Memory B cell (primary cell): ENCODE results near the gene NSMCE4A.
A peak's percentile ranks its signal among the peaks of the same experiment; 100 is the strongest.
"Not testable (repeated sequence)": the region's sequence is repeated elsewhere in the genome, so short reads cannot be mapped to it uniquely, and the experiment has no call there.

Source experiments
- ATAC-seq: fragments of 150-1000 bp; cut with Tn5 transposase; 2 replicates; pipeline ENCODE4 v1.10.0; 2021; ENCODE audit warnings: low read depth, mild to moderate bottlenecking, moderate library complexity
- DNase-seq, 2 donors: peaks; one replicate each; pipeline ENCODE4 v3.0.0; 2022; ENCODE audit warnings: low spot score in 2 of 2
- H3K27ac Mint-ChIP-seq: one replicate; pipeline ENCODE4 v1.8.0; 2022; ENCODE audit warnings: mild to moderate bottlenecking, moderate library complexity, mixed read lengths
- H3K27me3 Mint-ChIP-seq: one replicate; pipeline ENCODE4 v1.8.0; 2022; ENCODE audit warnings: mixed read lengths
- H3K36me3 Mint-ChIP-seq: one replicate; pipeline ENCODE4 v1.8.0; 2022; ENCODE audit warnings: mild to moderate bottlenecking, mixed read lengths
- H3K4me1 Mint-ChIP-seq: one replicate; pipeline ENCODE4 v1.8.0; 2022; ENCODE audit warnings: mixed read lengths
- H3K4me3 Mint-ChIP-seq: one replicate; pipeline ENCODE4 v1.8.0; 2022; ENCODE audit warnings: mild to moderate bottlenecking, moderate library complexity, mixed read lengths
- H3K9me3 Mint-ChIP-seq: one replicate; pipeline ENCODE4 v1.8.0; 2022; ENCODE audit warnings: mixed read lengths

The NSMCE4A gene

GRCh38 chr10:121974535-121975294 lies at the start of gene NSMCE4A:
TSS of gene NSMCE4A (minus strand) at chr10:121975217. CDS start at chr10:121975165, 52 bp downstream.
- H3K27ac Mint-ChIP-seq = no peak within 1 kb of the TSS

GRCh38 chr10:122023257-122023656 lies 48.2 kb upstream of the NSMCE4A start:
- H3K27ac Mint-ChIP-seq, H3K9me3 Mint-ChIP-seq, H3K27me3 Mint-ChIP-seq, H3K4me1 Mint-ChIP-seq, DNase-seq, ATAC-seq, H3K4me3 Mint-ChIP-seq, H3K36me3 Mint-ChIP-seq: not testable (repeated sequence)

More at GRCh38 chr10:121974535-121975294, at the start of gene NSMCE4A:
- H3K27me3 Mint-ChIP-seq = no peaks in the 10 kb centered on the region
- peaks cover 13% of the 10 kb centered on the region for H3K4me1 Mint-ChIP-seq
- H3K36me3 Mint-ChIP-seq = peaks cover 6% of the 10 kb centered on the region
- ATAC-seq (peak; percentile 83), DNase-seq (peak; percentile 58 to 63)
- H3K4me3 Mint-ChIP-seq = peak within 1 kb of the TSS; percentile 75
- H3K9me3 Mint-ChIP-seq = no peaks in the 10 kb centered on the region

GRCh38 chr10:122022276-122022675 lies 47.3 kb upstream of the NSMCE4A start:
- Mint-ChIP-seq H3K4me3 (no peak overlapping the region), H3K27me3 (peaks cover 2% of the 10 kb centered on the region), H3K4me1 (no peaks in the 10 kb centered on the region), H3K9me3 (peaks cover 2% of the 10 kb centered on the region), H3K27ac (no peak overlapping the region), H3K36me3 (no peaks in the 10 kb centered on the region)
- DNase-seq (no peak), ATAC-seq (no peak)

- Mint-ChIP-seq H3K4me3 (no peak overlapping the region), H3K9me3 (peaks cover 2% of the 10 kb centered on the region), H3K27ac (no peak overlapping the region), H3K4me1 (no peaks in the 10 kb centered on the region), H3K27me3 (peaks cover 2% of the 10 kb centered on the region), H3K36me3 (no peaks in the 10 kb centered on the region)
- DNase-seq (no peak), ATAC-seq (no peak)
Observed at GRCh38 chr10:122021828-122022227, 46.8 kb upstream of the NSMCE4A start.

GRCh38 chr10:122021379-122021778 lies 46.4 kb upstream of the NSMCE4A start:
- Mint-ChIP-seq H3K36me3 (no peaks in the 10 kb centered on the region), H3K4me1 (no peaks in the 10 kb centered on the region), H3K27ac (no peak overlapping the region), H3K27me3 (peaks cover 2% of the 10 kb centered on the region), H3K4me3 (no peak overlapping the region), H3K9me3 (peaks cover 2% of the 10 kb centered on the region)
- no peak for DNase-seq
- no peak for ATAC-seq

- Mint-ChIP-seq H3K4me1 (no peaks in the 10 kb centered on the region), H3K9me3 (peaks cover 2% of the 10 kb centered on the region), H3K4me3 (no peak overlapping the region), H3K36me3 (no peaks in the 10 kb centered on the region), H3K27me3 (peaks cover 2% of the 10 kb centered on the region), H3K27ac (no peak overlapping the region)
- DNase-seq (no peak), ATAC-seq (no peak)
Observed at GRCh38 chr10:122020226-122020625, 45.2 kb upstream of the NSMCE4A start.

- H3K27ac Mint-ChIP-seq = no peak overlapping the region
- DNase-seq = no peak
- H3K9me3 Mint-ChIP-seq = peaks cover 2% of the 10 kb centered on the region
Observed at GRCh38 chr10:122019414-122019975, 44.5 kb upstream of the NSMCE4A start.

GRCh38 chr10:122018951-122019413 lies 44.0 kb upstream of the NSMCE4A start:
- ATAC-seq = no peak
- no peaks in the 10 kb centered on the region for H3K36me3 Mint-ChIP-seq

More at GRCh38 chr10:122019414-122019975, 44.5 kb upstream of the NSMCE4A start:
- H3K4me1 Mint-ChIP-seq = no peaks in the 10 kb centered on the region
- no peaks in the 10 kb centered on the region for H3K36me3 Mint-ChIP-seq
- H3K27me3 Mint-ChIP-seq = peaks cover 2% of the 10 kb centered on the region
- H3K4me3 Mint-ChIP-seq = no peak overlapping the region
- no peak for ATAC-seq

GRCh38 chr10:122018491-122018890 lies 43.5 kb upstream of the NSMCE4A start:
- Mint-ChIP-seq H3K4me1 (no peaks in the 10 kb centered on the region), H3K36me3 (no peaks in the 10 kb centered on the region), H3K4me3 (no peak overlapping the region), H3K9me3 (no peaks in the 10 kb centered on the region), H3K27ac (no peak overlapping the region), H3K27me3 (peaks cover 4% of the 10 kb centered on the region)
- DNase-seq = no peak
- ATAC-seq = no peak

More at GRCh38 chr10:122018951-122019413, 44.0 kb upstream of the NSMCE4A start:
- H3K27me3 Mint-ChIP-seq = peaks cover 4% of the 10 kb centered on the region
- H3K4me1 Mint-ChIP-seq = no peaks in the 10 kb centered on the region
- H3K9me3 Mint-ChIP-seq = no peaks in the 10 kb centered on the region
- no peak overlapping the region for H3K4me3 Mint-ChIP-seq
- no peak for DNase-seq
- H3K27ac Mint-ChIP-seq = no peak overlapping the region

- H3K4me1 Mint-ChIP-seq, DNase-seq, H3K27ac Mint-ChIP-seq, H3K9me3 Mint-ChIP-seq, H3K36me3 Mint-ChIP-seq, H3K4me3 Mint-ChIP-seq, ATAC-seq, H3K27me3 Mint-ChIP-seq: not testable (repeated sequence)
Observed at GRCh38 chr10:122017926-122018325, 42.9 kb upstream of the NSMCE4A start.

- DNase-seq = no peak
Observed at GRCh38 chr10:122014652-122015248, 39.7 kb upstream of the NSMCE4A start.

GRCh38 chr10:122013311-122013780 lies 38.3 kb upstream of the NSMCE4A start:
- Mint-ChIP-seq H3K9me3 (no peaks in the 10 kb centered on the region), H3K27me3 (peaks cover 8% of the 10 kb centered on the region), H3K4me1 (no peaks in the 10 kb centered on the region), H3K27ac (no peak overlapping the region), H3K4me3 (no peak overlapping the region), H3K36me3 (no peaks in the 10 kb centered on the region)
- ATAC-seq (no peak), DNase-seq (no peak)

More at GRCh38 chr10:122014652-122015248, 39.7 kb upstream of the NSMCE4A start:
- no peak overlapping the region for H3K27ac Mint-ChIP-seq
- no peaks in the 10 kb centered on the region for H3K36me3 Mint-ChIP-seq
- no peaks in the 10 kb centered on the region for H3K9me3 Mint-ChIP-seq
- ATAC-seq = no peak
- H3K4me3 Mint-ChIP-seq = no peak overlapping the region
- peaks cover 8% of the 10 kb centered on the region for H3K27me3 Mint-ChIP-seq
- no peaks in the 10 kb centered on the region for H3K4me1 Mint-ChIP-seq

GRCh38 chr10:122012731-122013130 lies 37.7 kb upstream of the NSMCE4A start:
- no peaks in the 10 kb centered on the region for H3K9me3 Mint-ChIP-seq
- no peak overlapping the region for H3K27ac Mint-ChIP-seq
- H3K36me3 Mint-ChIP-seq = no peaks in the 10 kb centered on the region
- no peaks in the 10 kb centered on the region for H3K4me1 Mint-ChIP-seq
- no peak overlapping the region for H3K4me3 Mint-ChIP-seq
- no peak for DNase-seq
- peaks cover 6% of the 10 kb centered on the region for H3K27me3 Mint-ChIP-seq
- ATAC-seq = no peak

- Mint-ChIP-seq H3K36me3 (no peaks in the 10 kb centered on the region), H3K4me1 (no peaks in the 10 kb centered on the region), H3K27me3 (peaks cover 6% of the 10 kb centered on the region), H3K27ac (no peak overlapping the region), H3K4me3 (no peak overlapping the region), H3K9me3 (no peaks in the 10 kb centered on the region)
- no peak for ATAC-seq
- no peak for DNase-seq
Observed at GRCh38 chr10:122010405-122011050, 35.5 kb upstream of the NSMCE4A start.
